DMS 273 (cell line): ENCODE results near the gene SERP1.
"Not testable (repeated sequence)": the region's sequence is repeated elsewhere in the genome, so short reads cannot be mapped to it uniquely, and the experiment has no call there.

ENCODE experiments used
- DNase-seq: peaks from one replicate; lab custom pipeline; 2025; ENCODE audit not compliant: unreplicated experiment; lab: John Stamatoyannopoulos, UW

SERP1 gene

DNA sequence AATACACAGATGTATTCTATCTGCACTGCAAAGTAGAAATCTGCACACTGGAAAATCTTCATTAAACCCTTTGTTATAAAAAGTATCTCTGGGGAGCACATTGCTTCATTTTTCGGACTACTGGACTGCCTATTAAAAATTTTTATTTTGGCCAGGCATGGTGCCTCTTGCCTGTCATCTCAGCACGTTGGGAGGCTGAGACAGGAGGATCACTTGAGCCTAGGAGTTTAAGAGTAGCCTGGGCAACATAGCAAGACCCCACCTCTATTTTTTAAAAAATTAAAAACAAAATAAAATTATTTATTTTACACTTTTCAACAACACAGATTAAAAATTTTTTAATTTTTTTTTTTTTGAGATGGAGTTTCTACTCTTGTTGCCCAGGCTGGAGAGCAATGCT lies 6.0 kb downstream of the SERP1 start:
- no peak for DNase-seq

DNA sequence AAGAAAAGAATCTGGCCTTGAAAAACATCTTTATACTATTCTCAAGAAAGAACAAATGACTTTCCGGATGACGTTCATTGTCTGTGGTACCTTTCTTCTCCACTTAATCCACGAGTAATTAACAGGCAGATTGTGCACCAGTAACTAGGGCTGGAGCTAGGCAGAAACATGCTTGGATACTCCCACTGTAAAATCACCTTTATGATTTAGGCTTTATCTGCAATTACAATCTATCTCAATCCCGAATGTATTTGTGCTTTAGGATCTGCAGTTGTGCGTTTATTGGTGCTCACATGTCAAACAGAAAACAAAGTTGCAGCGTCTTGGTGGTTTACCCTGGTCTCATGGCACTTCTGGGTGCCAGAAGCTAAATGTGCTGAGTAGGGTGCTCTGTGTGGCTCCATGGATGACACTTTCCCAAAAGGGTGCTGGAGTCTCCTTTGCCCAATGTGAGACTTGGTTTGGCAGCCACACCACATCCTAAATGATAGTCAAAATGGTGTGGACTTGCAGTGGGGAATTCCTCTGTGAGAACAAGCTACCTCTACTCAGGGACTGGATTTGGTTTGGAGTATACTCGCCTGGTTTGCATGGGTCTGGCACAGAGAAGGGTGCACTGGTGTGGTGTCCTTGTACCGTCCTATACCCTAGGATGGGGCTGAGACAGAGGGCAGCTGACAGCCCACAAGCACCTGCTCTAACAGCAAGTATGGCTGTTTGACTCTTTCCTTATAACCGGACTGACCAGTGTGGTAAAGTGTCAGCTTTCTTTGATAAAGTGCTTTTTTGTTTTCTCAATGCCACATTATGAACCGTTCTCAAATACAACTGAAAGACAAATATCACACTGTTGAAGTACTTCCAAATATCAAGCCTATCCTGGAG lies 7.7 kb downstream of the SERP1 start:
- no peak for DNase-seq

GRCh38 chr3:150535204-150535603 lies 11.1 kb downstream of the SERP1 start:
- DNase-seq = no peak

DNA sequence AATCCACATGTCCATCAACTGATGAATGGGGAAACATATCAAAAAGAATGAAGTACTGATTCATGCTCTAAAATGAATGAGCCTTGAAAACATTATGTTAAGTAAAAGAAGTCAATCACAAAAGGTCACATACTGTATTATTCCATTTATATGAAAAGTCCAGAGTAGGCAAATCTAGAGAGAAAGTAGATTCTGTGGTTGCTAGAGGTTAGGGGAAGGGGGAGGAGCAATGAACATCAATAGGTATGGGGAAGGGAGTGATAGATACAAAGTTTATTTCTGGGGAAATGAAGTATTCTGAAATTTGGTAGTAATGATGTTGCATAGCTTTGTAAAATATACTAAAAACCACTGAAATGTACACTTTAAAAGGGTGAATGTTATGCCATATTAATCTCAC lies 14.5 kb downstream of the SERP1 start:
- no peak for DNase-seq

DNA sequence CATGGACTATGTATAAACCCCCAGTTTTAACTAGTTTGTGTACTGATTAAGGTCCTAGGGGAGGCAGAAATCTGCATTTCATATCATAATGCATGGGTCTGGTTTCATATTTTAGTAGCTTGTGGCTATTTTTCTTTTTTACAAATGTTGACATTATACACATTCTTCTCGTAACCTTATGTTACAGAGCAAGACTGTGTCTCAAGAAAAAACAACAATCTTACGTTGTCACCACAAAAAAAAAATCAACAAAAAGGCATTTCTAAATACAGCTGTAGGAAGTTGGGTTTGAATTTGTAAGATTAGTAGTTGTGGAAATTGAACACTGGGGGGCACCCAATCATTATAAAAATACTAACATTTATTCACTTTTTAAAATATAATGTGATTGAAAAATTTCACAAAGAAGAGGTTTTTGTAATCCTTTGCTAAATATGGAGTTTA lies 17.9 kb downstream of the SERP1 start:
- DNase-seq = peak; percentile 38

GRCh38 chr3:150527464-150528255 lies 18.6 kb downstream of the SERP1 start:
- no peak for DNase-seq

DNA sequence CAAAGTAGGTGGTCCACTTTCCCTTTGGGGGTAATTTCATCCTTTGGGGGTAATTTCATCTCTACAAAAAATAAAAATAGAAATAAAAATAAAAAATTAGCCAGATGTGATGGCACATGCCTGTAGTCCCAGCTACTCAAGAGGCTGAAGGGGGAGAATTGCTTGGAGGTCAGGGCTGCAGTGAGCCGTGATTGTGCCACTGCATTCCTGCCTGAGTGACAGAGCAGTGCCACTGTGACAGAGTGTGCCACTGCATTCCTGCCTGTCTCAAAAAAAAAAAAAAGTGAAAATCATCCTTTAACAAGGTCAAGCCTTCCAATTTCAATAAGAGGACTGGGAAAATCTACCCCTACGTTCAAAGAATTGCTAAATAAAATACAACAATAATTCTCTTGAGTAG lies 22.8 kb downstream of the SERP1 start:
- no peak for DNase-seq

- DNase-seq = no peak
Observed at GRCh38 chr3:150521463-150521862, 24.8 kb downstream of the SERP1 start.

DNA sequence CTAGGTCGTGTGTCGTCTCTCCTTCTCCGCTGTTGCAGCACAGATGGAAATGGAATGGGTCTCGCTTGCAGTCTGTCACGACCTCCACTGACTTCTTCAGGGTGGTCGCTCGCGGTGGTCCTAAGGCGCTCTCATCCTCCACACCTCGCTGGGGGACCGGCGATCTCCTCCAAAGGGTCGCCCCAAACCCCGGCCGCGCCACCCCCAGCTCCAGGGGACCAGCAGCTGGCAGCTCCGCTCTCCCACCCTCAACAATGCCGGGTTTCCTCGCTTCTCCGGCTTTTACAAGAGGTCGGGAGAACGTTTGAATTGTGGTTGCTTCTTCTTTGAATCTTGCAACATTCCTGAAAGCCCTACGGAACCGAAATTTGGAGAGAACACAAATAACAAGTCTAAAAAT lies 25.9 kb downstream of the SERP1 start:
- DNase-seq = no peak

GRCh38 chr3:150519026-150519425 lies 27.3 kb downstream of the SERP1 start:
- DNase-seq = no peak

DNA sequence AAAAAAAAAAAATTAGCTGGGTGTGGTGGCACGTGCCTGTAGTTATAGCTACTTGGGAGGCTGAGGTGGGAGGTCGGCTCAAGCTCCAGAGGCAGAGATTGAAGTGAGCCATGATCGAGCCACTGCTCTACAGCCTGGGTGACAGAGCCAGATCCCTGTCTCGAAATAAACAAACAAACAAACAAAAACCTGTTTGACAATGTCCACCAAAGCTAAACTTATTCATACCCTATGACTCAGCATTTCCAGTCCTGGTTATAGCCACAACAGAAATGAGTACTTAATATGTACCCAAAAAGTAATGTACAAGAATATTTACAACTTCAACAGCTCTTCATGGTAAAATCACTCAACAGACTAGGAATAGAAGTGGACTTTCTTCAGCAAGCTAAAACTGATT lies 31.1 kb downstream of the SERP1 start:
- DNase-seq = no peak

DNA sequence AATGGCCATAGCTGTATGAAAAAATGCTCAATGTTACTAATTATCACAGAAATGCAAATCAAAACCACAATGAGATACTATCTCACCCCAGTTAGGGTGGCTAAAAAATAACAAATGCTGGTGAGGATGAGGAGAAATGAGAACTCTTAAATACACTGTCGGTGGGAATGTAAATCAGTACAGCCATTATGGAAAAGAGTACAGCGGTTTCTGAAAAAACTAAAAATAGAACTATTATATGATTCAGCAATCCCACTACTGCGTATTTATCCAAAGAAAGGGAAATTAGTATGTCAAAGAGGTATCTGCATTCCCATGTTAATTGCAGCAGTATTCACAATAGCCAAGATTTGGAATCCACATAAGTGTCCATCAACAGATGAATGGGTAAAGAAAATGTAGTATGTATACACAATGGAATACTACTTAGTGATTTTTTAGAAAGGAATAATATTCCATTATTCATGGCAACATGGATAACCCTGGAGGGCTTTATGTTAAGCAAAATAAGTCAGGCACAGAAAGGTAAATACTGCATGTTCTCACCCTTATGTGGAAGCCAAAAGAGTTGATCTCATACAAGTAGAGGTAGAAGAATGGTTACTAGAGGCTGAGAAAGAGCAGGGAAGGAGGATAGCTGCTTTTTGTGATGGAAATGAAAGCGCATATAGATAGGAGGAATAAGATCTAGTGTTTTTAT lies 35.0 kb downstream of the SERP1 start:
- no peak for DNase-seq

DNA sequence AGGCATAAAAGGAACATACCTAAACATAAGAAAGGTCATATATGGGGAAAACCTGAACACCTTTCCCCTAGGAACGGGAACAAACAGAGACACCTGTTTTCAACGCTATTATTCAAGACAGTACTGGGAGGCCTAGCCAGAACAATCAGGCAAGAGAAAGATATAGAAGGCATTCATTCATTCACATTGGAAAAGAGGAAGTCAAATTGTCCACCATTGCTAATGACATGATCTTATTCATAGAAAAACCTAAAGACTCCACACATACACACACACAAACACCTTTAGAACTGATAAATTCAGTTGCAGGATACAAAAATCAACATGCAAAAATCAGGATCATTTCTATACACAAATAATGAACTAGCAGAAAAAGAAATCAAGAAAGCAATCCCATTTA lies 36.5 kb downstream of the SERP1 start:
- no peak for DNase-seq

DNA sequence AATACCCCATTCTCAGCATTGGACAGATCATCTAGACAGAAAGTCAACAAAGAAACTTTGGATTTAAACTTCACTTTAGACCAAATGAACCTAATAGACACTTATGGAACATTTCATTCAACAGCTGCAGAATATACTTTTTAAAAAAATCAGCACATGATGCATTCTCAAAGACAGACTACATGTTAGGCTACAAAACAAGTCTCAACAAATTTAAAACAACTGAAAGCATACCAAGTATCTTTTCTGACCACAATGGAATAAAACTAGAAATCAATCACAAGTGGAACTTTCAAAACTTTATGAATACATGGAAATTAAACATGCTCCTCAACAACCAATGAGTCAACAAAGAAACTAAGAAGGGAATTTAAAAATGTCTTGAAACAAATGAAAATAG lies 37.9 kb downstream of the SERP1 start:
- DNase-seq = no peak

DNA sequence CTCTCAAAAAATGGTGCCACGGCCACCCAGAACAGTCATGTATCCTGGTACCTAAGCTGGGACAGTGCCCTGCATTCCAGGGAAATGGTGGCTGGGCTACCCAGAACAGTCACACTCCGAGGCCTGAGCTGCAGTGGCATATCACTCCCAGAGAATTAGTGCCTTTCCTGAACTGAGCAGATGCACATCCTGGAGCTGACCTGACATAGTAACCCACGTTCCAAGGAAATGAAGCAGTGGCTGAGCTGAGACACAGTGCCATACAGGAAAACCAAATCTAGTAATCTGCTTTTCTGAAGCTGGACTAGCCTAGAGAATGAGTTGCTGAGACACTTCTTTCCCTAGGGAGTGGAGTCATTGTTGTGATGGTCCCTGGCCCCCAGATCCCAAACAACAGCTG lies 41.8 kb downstream of the SERP1 start:
- no peak for DNase-seq

DNA sequence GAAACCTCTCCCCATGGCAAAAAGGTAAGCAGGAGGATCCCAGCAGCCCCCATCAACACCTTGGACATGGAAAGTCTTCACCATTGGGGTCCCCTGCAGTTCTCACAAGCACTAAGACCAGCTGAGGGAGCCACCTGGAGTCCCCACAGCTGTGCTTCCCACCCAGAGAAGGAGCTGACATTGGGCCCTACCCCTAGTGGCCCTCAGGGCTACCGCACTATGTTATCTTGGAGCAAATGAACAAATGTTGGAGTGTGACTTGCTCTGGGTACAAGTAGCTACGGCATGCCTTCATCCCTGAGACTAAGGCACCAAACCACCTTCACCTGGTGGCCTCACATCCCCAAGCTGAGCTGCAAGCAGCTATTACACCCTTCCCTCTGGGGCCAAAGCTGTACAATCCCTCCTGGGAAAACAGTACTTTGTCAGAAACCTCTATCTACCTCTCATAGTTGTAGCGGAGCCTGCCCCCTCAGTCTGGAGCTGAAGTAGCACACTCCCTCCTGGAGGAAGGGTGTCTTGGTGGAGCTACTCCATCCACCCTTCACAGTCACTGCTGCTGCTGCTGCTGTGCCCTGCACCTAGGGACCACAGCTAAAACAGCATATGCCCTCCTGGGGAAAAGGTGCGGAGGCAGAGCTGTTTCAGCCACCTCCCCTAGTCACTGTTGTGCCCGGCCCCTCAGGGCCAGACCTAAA lies 42.7 kb downstream of the SERP1 start:
- DNase-seq = peak; percentile 18

DNA sequence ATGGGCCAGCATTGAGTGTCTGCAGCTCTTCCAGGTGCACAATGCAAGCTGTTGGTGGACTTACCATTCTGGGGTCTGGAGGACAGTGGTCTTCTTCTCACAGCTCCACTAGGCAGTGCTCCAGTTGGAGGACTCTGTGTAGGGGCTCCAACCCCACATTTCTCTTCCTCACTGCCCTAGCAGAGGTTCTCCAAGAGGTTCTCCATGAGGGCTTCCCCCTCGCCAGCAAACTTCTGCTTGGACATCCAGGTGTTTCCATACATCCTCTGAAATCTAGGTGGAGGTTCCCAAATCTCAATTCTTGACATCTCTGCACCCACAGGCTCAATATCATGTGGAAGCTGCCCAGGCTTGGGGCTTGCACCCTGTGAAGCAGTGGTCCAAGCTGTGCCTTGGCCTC lies 45.3 kb downstream of the SERP1 start:
- not testable (repeated sequence) for DNase-seq

DNA sequence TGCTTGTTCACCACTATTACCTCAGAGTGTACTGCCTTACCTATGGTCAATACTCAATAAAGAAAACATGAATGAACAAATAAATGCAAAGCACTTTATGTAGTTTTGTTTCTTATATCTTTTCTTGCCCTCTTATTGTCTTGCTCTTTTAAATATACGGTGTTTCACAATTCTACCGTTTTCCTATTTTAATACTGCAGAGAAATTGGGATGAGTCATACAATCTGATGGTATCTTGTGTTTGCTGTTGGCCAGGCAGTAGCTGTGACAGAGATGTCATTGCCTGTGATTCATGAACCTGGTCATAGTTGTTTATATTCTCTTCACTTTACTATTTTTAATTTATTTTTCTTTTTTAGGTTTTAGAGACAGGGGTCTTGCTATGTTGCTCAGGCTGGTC lies 48.3 kb downstream of the SERP1 start:
- DNase-seq = no peak

- DNase-seq = peak; percentile 76
Observed at GRCh38 chr3:150495563-150496168, 50.6 kb downstream of the SERP1 start.

DNA sequence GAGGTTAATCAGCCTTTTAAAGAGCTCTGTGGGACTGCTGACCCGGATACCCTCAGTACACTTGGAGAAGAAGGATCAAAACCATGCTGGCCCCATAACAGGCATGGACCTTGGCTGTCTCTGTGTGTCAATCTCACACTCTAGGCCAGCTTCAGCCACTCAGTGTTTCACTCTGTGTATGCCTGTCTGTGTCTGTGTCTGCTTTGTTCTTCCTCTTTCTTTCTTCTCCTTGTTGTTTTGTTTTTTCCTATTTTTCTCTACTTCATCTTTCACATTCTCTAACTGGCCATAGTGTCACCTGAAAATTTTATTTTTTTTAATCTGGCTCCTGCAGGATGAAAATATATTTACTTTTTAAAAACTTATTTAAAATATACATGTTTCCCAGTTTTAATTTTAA lies 51.1 kb downstream of the SERP1 start:
- DNase-seq = no peak
